Mesothelial cell of epicardium (in vitro differentiated cells): Measurements from ENCODE around the gene KCNH3. TPM values are rescaled to one million over a fixed set of nuclear protein-coding genes. Genes with fewer than 3 reads are reported as not detected.

Source experiments
- DNase-seq, 2 experiments: peaks; one replicate each; pipeline ENCODE4 v3.0.0; 2021; ENCODE audit warnings: low spot score in 2 of 2; ENCODE audit not compliant: unreplicated experiment in 2 of 2
- H3K27ac Mint-ChIP-seq: 2 replicates; pipeline ENCODE4 v1.8.0; 2021; ENCODE audit warnings: mixed read lengths
- H3K27me3 Mint-ChIP-seq: 2 replicates; pipeline ENCODE4 v1.8.0; 2021; ENCODE audit warnings: low read depth, mixed read lengths
- H3K36me3 Mint-ChIP-seq: 2 replicates; pipeline ENCODE4 v1.8.0; 2021; ENCODE audit warnings: mixed read lengths
- H3K4me1 Mint-ChIP-seq: 2 replicates; pipeline ENCODE4 v1.8.0; 2021; ENCODE audit warnings: mixed read lengths
- H3K4me3 Mint-ChIP-seq: 2 replicates; pipeline ENCODE4 v1.8.0; 2021; ENCODE audit warnings: mild to moderate bottlenecking, moderate library complexity, mixed read lengths
- H3K9me3 Mint-ChIP-seq: 2 replicates; pipeline ENCODE4 v1.8.0; 2021; ENCODE audit warnings: mixed read lengths
- total RNA-seq: library from RNA; stranded (reverse); gene quantifications from 3 replicates; pipeline ENCODE4 v1.2.1, GENCODE V29; 2021
- TF ChIP-seq, protein P1 (sequence below): fragments of 200-600 bp; sonication (generic); IDR thresholded peaks from one replicate; pipeline ENCODE4 v1.5.0; 2021; ENCODE audit warnings: antibody characterized with exemption; ENCODE audit not compliant: unreplicated experiment

The KCNH3 gene
- total RNA-seq, 1 donor from 2014 or later: 1.8 TPM

- peaks cover 10% of the 10 kb centered on the region for H3K36me3 Mint-ChIP-seq
- no peak overlapping the region for H3K27ac Mint-ChIP-seq
- no peak for DNase-seq
- H3K27me3 Mint-ChIP-seq: no peaks in the 10 kb centered on the region
- no peak overlapping the region for H3K4me3 Mint-ChIP-seq
- TF ChIP-seq, protein P1, sequence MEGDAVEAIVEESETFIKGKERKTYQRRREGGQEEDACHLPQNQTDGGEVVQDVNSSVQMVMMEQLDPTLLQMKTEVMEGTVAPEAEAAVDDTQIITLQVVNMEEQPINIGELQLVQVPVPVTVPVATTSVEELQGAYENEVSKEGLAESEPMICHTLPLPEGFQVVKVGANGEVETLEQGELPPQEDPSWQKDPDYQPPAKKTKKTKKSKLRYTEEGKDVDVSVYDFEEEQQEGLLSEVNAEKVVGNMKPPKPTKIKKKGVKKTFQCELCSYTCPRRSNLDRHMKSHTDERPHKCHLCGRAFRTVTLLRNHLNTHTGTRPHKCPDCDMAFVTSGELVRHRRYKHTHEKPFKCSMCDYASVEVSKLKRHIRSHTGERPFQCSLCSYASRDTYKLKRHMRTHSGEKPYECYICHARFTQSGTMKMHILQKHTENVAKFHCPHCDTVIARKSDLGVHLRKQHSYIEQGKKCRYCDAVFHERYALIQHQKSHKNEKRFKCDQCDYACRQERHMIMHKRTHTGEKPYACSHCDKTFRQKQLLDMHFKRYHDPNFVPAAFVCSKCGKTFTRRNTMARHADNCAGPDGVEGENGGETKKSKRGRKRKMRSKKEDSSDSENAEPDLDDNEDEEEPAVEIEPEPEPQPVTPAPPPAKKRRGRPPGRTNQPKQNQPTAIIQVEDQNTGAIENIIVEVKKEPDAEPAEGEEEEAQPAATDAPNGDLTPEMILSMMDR: no peak
- no peaks in the 10 kb centered on the region for H3K4me1 Mint-ChIP-seq
- H3K9me3 Mint-ChIP-seq: peaks cover 8% of the 10 kb centered on the region
Measured at GRCh38 chr12:49585477-49586459, 46.9 kb downstream of the KCNH3 start.

DNA sequence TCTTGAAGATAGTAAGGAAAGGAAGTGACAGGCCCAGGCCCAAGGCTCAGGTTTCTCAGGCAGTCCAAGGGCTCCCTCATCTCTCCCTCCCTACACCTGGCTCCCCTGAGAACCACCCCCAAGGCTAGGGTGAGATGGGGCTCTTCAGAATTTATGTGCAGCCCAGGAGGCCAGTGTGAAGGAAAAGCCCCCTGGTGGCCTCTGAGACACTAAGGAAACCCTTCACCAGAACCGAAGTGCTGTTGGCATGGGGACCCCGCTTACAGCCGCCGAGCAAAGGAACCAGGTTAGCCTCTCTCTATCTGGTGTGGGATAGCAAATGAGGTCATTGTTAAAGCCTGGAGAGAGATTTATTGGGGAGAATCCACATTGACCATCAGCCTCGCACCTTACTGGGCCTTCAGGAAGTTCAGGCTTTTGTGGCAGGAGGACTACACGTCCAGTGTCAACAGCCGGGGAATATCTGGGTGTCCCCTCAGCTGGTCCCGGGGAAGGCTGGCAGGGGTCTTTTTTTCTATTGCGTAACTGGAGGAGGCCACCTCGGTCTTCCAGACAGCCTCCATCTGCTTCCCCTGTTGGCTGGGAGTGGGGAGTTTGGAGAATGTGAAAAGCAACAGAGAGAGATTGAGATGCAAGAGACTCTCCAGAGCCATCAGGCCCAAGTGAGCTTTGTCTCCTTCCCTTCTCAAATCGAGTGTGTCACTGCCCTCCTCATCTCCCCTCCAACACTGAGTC lies 48.5 kb downstream of the KCNH3 start:
- no peaks in the 10 kb centered on the region for H3K27me3 Mint-ChIP-seq
- H3K4me1 Mint-ChIP-seq: no peaks in the 10 kb centered on the region
- no peak overlapping the region for H3K4me3 Mint-ChIP-seq
- no peak overlapping the region for H3K27ac Mint-ChIP-seq
- H3K9me3 Mint-ChIP-seq: peaks cover 15% of the 10 kb centered on the region
- peaks cover 20% of the 10 kb centered on the region for H3K36me3 Mint-ChIP-seq
- DNase-seq: no peak
- TF ChIP-seq, protein P1: no peak

DNA sequence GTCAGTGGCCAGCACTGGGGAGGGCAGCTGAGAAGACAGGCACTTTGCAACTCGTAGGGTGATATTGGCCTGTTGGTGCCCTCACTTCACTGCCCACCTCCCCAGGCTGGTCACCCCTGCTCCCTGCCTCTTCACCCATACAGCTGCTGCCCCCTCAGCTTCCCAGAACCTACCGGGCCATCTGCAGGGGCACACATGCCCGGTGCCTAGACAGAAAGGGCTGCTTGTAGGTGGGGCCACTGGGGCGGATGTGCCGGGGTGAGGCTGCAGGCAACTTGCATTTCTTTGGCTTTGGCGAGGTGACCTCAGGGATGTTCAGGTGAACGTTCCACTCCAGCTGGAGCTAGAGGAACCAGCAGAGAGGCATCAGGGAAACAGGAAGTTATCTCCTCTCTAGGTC lies 49.5 kb downstream of the KCNH3 start:
- TF ChIP-seq, protein P1: no peak
- Mint-ChIP-seq H3K4me3 (no peak overlapping the region), H3K9me3 (peaks cover 21% of the 10 kb centered on the region), H3K27ac (no peak overlapping the region), H3K36me3 (peaks cover 25% of the 10 kb centered on the region), H3K27me3 (no peaks in the 10 kb centered on the region), H3K4me1 (no peaks in the 10 kb centered on the region)
- no peak for DNase-seq

- H3K9me3 Mint-ChIP-seq: peaks cover 21% of the 10 kb centered on the region
- TF ChIP-seq, protein P1: no peak
- H3K27me3 Mint-ChIP-seq: no peaks in the 10 kb centered on the region
- H3K27ac Mint-ChIP-seq: no peak overlapping the region
- no peak overlapping the region for H3K4me3 Mint-ChIP-seq
- no peak for DNase-seq
- peaks cover 25% of the 10 kb centered on the region for H3K36me3 Mint-ChIP-seq
- no peaks in the 10 kb centered on the region for H3K4me1 Mint-ChIP-seq
Measured at GRCh38 chr12:49588721-49589516, 50.1 kb downstream of the KCNH3 start.

DNA sequence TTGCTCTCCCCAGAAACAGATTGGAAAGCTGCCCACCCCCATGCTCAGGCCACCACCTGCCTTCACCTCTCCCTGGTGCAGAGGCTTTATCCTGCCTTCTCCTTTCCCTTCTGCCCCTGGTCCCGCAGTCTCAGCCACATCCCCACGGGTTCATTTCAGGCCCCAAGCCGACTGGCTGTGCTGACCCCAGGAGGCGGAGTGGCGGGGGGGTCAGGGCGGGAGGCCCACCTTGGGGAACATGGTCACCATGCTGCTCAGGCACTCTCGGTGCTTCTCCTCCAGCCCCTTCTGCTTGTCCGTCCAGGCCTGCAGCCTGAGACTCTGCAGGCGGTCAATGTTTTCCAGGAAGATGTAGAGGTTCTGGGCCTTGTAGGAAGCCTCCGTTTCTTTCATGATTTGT lies 59.7 kb downstream of the KCNH3 start:
- Mint-ChIP-seq H3K9me3 (no peaks in the 10 kb centered on the region), H3K4me1 (no peaks in the 10 kb centered on the region), H3K36me3 (peaks cover 4% of the 10 kb centered on the region), H3K27me3 (no peaks in the 10 kb centered on the region), H3K27ac (no peak overlapping the region), H3K4me3 (no peak overlapping the region)
- TF ChIP-seq, protein P1: no peak
- no peak for DNase-seq
